Fibroblast of mammary gland (primary cell): Measurements from ENCODE around the gene PRR14L.
A peak's percentile ranks its signal among the peaks of the same experiment; 100 is the strongest.
"Not testable (repeated sequence)": the region's sequence is repeated elsewhere in the genome, so short reads cannot be mapped to it uniquely, and the experiment has no call there.

ENCODE experiments used
- DNase-seq: peaks from one replicate; pipeline ENCODE4 v3.0.0-alpha.2; 2010; ENCODE audit warnings: low read depth
- H3K4me3 ChIP-seq: 2 replicates; pipeline ENCODE4 v1.5.1; 2011; ENCODE audit warnings: low read depth, mild to moderate bottlenecking, low read length, moderate library complexity; ENCODE audit not compliant: control insufficient read depth
- TF ChIP-seq, protein P1 (sequence below): conservative IDR thresholded peaks from 2 replicates; pipeline ENCODE4 v1.5.1; 2011; ENCODE audit warnings: low read depth, low read length, inconsistent platforms; ENCODE audit not compliant: control insufficient read depth, insufficient read depth

PRR14L gene

DNA sequence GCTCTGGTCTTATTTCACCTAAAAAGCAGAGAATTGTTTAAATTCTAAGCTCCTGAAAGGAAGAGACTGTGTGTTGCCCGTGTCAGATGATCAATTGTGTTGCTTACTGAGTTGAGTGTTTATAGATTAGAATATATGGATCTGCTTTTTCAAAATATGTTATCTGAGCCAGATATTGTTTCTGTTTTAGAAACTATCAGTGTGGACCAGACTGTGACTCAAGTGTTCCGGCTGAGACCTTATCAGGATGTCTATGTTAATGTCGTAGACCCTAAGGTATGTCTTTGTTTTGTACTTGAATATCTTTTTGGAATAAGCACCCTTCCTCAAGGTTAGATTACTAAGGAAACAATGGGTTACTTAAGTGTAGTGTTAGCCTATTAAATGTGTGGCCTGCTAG lies 14.9 kb upstream of the PRR14L start:
- no peak overlapping the region for H3K4me3 ChIP-seq
- TF ChIP-seq, protein P1, sequence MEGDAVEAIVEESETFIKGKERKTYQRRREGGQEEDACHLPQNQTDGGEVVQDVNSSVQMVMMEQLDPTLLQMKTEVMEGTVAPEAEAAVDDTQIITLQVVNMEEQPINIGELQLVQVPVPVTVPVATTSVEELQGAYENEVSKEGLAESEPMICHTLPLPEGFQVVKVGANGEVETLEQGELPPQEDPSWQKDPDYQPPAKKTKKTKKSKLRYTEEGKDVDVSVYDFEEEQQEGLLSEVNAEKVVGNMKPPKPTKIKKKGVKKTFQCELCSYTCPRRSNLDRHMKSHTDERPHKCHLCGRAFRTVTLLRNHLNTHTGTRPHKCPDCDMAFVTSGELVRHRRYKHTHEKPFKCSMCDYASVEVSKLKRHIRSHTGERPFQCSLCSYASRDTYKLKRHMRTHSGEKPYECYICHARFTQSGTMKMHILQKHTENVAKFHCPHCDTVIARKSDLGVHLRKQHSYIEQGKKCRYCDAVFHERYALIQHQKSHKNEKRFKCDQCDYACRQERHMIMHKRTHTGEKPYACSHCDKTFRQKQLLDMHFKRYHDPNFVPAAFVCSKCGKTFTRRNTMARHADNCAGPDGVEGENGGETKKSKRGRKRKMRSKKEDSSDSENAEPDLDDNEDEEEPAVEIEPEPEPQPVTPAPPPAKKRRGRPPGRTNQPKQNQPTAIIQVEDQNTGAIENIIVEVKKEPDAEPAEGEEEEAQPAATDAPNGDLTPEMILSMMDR: no peak
- no peak for DNase-seq

- DNase-seq, H3K4me3 ChIP-seq: not testable (repeated sequence)
Measured at GRCh38 chr22:31758860-31759259, 8.9 kb upstream of the PRR14L start.

- no peak for DNase-seq
- TF ChIP-seq, protein P1: no peak
- H3K4me3 ChIP-seq: no peak overlapping the region
Measured at GRCh38 chr22:31757265-31757664, 7.3 kb upstream of the PRR14L start.

- H3K4me3 ChIP-seq: peak overlapping the region; percentile 73
- TF ChIP-seq, protein P1: no peak
- peak; percentile 28 for DNase-seq
Measured at GRCh38 chr22:31754813-31755212, 4.9 kb upstream of the PRR14L start.

- TF ChIP-seq, protein P1: no peak
- peak within 1 kb of the TSS; percentile 73 for H3K4me3 ChIP-seq
- DNase-seq: peak; percentile 86
Measured at GRCh38 chr22:31753634-31754501, 3.9 kb upstream of the PRR14L start, which contains the start of gene DEPDC5. DEPDC5 (plus strand) TSS chr22:31754019; CDS start chr22:31754922, 903 bp downstream.

GRCh38 chr22:31753005-31753633 lies 3.2 kb upstream of the PRR14L start:
- TF ChIP-seq, protein P1: no peak
- H3K4me3 ChIP-seq: peak overlapping the region; percentile 51
- DNase-seq: no peak
